ENCODE data around the gene MARCHF11.

GRCh38 chr5:16081376-16081955 lies 98.1 kb downstream of the MARCHF11 start:
- TF ChIP-seq, protein P1, sequence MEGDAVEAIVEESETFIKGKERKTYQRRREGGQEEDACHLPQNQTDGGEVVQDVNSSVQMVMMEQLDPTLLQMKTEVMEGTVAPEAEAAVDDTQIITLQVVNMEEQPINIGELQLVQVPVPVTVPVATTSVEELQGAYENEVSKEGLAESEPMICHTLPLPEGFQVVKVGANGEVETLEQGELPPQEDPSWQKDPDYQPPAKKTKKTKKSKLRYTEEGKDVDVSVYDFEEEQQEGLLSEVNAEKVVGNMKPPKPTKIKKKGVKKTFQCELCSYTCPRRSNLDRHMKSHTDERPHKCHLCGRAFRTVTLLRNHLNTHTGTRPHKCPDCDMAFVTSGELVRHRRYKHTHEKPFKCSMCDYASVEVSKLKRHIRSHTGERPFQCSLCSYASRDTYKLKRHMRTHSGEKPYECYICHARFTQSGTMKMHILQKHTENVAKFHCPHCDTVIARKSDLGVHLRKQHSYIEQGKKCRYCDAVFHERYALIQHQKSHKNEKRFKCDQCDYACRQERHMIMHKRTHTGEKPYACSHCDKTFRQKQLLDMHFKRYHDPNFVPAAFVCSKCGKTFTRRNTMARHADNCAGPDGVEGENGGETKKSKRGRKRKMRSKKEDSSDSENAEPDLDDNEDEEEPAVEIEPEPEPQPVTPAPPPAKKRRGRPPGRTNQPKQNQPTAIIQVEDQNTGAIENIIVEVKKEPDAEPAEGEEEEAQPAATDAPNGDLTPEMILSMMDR (IDR thresholded peaks at IDR 0.05; ENCODE audit: insufficient read depth, low read depth, low read length): no peak
- no peak for TF ChIP-seq EZH2 (IDR thresholded peaks at IDR 0.05; ENCODE audit: insufficient read depth, low read length)

All from astrocyte (in vitro differentiated cells and primary cell).